Stimulated activated CD4-positive, alpha-beta T cell treated with anti-CD3 and anti-CD28 coated beads, TNF-alpha, amount 100 ng/mL, for 24 hours (primary cell): ENCODE data around the gene TSPAN18.

Source experiments
- DNase-seq, 3 experiments: peaks; one replicate each; pipeline ENCODE4 v3.0.0-alpha.2; 2020; ENCODE audit warnings: low read depth in 3 of 3

Gene TSPAN18

DNA sequence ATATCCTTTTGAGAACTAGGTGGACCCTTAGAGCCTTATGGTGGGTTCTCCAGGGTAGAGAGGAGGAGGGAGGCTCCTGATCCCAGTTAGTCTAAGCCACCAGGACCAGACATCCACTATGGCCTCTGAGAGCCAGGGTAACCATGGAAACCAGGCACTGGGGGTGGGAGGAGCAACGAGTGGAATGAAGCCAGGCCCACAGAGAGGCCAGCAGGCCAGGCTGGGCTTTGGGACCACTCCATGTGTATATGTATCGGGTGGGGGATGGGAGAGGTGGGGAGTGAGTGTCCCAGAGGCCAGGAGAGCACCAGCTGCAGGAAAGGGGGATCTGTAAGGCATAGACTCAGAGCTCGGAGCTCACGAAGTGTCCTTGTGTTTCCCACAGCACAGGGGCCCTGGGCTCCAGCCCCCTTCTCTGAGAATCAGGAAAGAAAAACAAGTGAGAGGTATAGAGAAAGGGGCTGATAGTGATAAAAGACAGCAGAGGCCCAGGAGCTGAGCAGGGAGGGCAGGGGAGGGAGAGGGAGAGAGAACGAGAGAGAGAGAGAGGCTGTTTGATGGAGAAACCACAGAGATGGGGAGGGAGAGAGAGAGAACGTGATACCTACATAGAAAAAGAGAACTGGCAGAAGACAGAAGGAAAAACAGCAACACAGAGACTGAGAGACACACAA is 15.5 kb upstream of the TSPAN18 start:
- DNase-seq = no peak

DNA sequence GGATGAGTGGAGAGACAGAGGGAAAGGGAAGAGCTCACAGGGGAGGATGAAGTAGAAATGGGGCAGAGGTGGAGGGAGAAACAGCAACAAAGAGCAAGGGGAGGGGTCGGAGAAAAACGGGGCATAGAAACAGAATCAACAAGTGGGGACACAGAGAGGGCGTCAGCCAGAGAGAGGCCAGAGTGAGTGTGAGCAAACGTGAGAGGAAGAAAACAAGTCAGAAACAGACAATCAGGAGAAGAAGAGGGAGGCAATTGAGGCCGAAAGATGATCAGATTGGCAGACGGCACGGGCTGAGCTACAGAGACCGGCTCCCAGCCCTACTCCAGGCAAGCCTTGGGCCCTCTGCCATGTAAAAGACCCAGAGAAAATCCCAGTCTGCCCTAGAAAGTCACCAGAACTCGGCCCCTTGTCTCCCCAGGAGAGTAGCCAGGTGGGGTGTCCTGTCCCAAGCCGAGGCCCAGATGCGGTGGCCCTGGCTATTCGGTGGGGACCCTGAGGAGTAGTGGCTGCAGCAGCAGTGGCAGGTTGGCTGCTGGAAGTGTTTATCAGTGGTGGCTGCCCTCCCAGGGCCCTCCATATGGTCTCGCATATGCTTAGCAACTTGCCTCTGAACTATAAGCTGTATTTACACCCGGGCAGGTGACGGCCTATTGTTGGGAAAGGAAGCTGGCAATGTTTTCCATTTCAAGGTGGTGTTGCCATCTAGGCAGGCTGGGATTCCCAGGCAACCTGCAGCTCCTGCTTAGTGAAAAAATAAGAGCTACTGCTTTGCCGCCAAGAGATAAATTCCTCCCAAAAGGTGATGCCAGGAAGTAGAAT is 14.8 kb upstream of the TSPAN18 start:
- no peak for DNase-seq

DNA sequence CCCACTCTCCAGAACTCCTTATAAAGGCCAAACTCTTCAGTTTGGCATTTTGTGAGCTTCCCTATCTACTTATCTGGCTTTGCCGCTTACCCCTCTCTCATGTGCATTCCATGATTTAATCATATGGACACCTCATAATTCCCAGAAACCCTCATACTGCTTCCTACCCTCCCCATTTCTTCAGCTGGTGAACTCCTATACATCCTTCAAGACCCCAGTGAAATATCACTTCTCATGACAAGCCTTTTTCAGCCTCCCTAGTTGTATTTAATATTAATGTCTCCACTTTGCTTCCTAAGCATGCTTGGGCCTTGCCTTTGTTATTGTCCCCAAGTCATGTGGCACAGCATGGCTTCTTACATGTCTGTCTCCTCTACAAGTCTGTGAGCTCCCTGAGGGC is 13.7 kb upstream of the TSPAN18 start:
- no peak for DNase-seq

DNA sequence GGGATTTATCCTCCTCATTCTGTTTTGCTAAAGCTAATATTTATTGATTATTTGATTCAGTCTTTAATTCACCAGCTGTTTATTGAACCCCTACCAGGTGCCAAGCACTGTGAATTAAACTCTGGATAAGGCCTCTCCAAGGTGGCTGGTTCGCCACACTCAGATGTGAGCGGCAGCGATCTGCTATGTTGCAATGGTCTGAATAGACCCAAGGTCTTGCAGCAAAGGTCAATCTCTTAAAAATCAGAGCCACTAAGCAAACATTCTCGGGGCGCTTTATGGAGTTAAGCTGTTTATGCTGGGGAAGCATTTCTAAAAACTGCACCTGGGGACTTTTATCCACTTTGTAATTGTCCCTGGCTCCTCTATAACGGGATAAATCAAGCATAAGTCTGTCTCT is 10.5 kb upstream of the TSPAN18 start:
- no peak for DNase-seq

DNA sequence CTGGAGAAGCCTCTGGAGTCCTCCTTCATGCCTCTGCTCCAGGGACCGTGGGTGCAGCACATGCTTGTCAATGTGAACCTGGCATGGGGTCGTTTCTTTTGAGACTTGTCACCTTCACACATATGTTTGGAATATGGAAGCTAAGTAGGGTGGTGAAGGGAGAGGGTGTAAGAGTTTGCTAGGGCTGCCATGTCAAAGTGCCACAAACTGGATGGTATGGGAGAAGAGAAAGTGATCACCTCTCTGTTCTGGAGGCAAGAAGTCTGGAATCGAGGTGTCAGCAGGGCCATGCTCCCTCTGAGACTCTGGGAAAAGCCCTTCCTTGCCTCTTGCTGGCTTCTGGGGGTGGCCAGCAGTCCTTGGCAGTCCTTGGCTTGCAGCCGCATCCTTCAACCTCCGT is 8.7 kb upstream of the TSPAN18 start:
- DNase-seq = no peak

DNA sequence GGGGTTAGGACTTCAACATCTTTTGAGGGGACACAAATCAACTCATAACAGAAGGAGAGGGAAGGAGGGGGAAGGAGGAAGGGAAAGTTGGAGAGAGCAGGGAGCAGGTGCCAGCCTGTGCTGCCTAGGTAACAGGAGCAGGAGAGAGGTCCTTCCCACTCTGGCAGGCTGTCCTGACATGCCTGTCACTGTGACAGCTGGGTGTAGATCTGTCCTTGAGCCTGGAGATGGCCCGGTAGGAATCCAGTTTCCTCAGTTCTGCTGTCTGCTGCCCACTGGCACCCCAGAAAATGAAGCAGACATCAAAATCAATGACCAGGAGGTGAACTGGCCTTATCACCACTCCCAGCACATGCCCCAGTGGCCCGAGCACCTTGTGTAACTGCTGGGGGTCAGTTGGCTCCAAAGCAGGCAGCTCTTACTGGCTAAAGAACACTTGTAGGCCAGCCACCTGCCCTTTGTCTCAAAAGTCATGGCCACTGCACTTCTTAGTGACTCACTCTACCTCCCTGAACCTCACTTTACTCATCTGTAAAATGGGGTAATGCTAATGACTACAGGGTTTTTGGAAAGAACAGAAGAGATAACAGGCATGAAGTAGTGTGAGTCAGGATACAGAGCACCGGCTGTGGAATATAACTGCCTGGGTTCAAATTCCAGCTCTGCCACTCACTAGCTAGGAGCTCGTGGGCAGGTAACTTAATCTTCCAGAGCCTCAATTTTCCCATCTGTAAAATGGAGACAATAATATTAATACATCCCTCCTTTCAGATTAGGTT is 8.0 kb upstream of the TSPAN18 start:
- DNase-seq = no peak

DNA sequence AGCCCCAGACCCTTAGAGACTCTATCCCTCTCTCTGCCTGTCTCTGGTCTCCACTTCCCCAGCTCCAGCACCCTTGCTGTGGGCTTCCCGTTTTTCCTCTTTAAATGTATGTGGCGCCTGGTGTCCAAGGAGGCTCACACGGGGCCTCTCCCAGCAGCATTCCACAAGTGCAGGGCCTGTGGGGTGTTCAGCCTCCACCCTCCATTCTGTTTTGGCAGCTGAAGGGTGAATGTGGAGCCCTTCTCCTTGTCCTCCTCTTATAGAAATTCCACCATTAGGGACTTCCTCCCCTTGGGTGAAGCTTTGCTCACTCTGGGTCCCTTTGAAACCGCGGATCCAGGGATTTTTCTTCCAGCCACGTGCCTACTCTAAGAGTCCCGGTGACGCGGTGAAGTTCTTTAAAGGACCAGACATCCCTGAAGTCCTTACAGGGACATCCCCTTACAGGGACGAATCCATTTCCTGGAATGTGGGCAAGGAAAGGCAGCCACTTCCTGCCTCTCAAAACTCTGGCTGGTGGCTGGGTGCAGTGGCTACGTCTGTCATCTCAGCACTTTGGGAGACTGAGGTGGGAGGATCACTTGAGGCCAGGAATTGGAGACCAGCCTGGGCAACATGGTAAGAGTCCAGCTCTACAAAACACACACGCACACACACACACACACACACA is 1.6 kb upstream of the TSPAN18 start:
- DNase-seq = no peak

- DNase-seq = no peak
These were observed 942 bp upstream of the TSPAN18 start for GRCh38 chr11:44725757-44726282.

DNA sequence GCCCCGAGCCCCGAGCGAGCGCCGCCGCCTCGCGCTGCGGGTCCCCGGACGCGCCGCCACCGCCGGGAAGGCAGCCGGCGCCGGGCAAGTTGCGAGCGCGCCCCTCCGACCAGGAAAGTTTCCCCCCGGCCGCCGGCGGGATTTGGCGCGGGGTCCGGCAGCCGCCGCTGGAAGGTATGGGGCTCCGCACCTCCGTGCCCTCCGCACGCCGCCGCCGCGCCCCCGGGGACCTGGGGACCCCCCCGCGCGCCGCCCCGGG is 281 bp downstream of the TSPAN18 start:
- no peak for DNase-seq

DNA sequence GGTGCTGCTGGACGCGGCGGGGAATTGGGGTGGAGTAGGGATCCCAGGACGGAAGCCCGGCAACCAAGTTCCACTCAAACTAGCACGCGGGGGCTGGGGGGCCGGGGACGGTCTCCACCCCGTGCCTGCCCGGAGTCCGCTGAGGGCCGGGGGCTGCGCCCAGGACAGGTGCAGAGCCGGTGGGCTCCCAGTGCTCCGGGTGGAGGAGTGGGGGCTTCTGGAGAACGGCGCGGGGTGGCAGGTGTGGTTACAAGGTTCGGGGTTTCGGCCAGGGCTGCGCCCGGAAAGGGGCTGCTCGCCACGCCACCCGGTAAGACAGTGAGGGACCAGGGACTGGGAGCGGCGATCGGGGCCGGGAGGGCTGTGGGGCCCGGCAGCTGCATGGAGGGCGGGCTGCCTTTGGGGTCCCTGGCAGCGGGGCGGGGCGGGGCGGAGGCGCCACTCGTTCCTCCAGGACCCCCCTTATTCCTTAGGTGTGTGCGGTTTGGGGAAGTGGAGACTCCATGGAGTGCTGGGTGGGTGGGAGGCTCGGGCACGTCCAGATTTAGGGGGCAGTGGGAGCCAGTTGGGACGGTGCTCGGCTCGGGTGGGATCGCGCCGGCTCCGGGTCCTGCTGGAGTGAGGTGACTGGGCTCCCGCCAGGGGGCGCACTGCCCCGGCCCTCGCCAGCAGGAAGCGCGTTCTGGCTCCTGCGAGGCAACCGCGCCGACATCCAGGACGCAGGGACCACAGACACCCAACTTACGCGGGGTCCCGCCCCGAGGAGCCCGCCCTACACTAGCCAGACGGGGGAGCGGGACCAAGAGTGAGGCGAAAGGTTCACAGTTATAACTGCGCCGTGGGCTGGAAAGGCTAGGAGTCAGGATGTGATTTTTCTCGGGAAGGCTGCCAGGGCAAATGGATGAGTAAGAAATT is 868 bp downstream of the TSPAN18 start:
- peak; percentile 62 to 82 (median 66) for DNase-seq

DNA sequence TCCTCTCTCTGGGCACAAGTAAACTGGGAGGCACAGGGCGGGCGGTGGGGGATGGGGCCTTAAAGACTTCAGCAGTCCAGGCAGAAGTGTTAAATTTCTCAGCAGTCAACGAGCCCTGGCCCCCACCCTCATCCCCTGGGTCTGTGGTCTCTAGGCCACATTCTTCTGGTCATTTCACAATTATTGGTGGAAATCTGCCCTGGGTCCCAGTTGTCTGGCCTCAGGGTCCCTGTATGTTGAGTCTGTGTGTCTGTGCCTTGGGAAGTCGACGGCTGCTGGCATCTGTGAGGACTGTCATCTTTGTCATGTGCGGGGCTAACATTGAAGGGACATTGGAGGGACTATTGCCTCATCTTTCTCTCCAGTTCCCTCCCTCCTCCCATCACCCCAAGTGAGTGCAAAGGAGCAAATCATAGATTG is 1.7 kb downstream of the TSPAN18 start:
- DNase-seq = no peak

DNA sequence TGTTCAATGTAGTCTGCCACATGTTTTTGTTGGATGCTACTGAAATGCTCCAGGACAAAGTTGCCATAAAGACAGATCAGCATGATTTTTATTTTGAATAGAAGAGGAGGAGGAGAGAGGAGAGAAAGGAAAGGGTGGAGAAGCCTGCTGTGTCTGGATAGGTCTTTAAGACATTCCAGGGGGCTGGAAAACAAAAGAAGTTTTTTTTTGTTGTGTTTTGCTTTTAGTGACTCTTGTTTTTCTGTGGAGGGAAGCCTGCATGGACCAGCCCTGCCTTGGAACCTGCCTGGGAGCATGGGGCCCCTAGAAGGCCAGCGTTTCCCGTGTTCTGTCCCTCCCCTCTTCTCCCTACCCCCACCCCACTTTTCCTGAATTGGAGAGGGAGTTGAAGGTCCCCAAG is 2.3 kb downstream of the TSPAN18 start:
- DNase-seq = no peak

GRCh38 chr11:44729713-44730112 is 3.0 kb downstream of the TSPAN18 start:
- no peak for DNase-seq

DNA sequence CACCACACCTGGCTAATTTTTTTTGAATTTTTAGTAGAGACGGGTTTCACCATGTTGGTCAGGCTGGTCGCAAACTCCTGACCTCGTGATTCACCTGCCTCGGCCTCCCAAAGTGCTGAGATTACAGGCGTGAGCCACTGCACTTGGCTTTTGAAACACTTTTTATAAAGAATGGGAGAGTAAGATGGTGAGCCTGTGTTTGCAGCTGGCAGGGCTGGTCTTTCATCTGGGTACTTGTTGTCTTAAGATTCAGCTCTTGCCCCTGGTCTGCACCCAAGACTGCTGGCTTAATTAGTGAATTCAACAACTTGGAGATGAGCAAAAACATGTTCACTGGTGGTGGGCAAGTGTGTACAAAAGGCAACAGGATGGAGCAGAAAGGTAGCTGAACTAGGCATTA is 4.0 kb downstream of the TSPAN18 start:
- DNase-seq = no peak

- no peak for DNase-seq
These were observed 5.1 kb downstream of the TSPAN18 start for GRCh38 chr11:44731685-44732430.

DNA sequence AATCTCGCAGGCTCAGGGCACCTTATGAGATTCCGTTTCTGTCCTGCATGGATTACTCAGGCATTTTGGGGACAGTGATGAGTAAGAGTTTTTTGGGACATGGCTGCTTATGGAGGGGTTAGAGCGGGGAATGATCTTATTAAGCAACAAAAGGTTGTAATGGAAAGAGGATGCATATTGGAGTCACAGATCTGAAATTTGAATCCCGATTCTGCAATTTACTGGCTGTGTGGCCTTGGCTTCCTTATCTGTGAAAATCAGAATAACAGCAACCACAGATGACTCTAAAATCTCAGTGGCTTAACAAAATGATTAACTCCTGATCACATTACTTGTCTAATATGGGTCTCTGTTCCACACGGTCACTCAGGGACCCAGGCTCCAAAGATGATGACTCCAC is 5.8 kb downstream of the TSPAN18 start:
- DNase-seq = no peak

GRCh38 chr11:44733877-44734276 is 7.1 kb downstream of the TSPAN18 start:
- DNase-seq = no peak

DNA sequence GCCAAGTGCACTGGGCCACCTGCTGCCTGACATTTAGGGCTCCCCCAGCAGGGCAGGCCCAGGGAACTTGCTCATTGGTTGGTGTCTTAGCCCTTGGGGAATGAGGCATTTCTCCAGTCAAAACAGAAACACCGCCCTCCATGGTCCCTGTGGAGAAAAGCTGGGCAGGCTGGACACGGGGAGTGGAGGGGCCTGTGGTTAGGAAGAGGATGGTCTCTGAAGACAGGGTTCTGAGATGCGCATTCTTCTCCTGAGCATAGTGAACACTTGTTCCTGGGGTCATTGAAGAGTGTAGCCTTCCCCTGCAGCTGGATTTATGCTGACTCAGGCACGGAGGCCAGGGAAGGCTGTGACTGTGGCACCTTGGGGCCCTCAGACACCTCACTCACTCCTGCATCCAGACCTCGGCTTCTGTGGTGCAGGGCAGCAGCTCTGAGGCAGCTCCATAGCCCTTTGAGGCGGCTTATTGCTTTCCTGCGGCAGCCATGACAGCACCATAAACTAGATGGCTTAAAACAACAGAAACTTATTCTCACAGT is 8.2 kb downstream of the TSPAN18 start:
- no peak for DNase-seq

DNA sequence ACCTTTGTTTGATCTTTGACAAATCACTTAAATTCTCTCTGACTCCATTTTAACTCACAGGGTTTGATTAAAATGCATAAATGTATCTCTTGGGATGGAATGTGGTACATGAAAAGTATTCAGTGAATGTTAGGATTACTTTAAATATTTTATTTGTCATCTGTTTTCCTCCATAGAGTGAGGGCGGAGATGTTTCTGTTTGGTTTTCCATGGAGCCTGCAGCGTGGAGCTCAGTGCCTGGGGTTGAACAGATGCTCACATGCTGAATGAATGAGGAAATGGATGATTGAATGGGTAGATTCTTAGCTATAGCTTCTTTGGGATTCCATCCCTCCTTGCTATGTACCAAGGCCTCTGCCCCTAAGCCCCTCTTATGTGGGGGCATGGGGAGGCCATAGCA is 10.0 kb downstream of the TSPAN18 start:
- DNase-seq = no peak
